ENCODE data around the gene OPN3. TPM values are rescaled to one million over a fixed set of nuclear protein-coding genes. Genes with fewer than 3 reads are reported as not detected.

Gene OPN3
- total RNA-seq, 1 experiment from 2014 or later, result 10.0 TPM

- no CpG with 5 or more reads among the region's 8 CpGs for WGBS (ENCODE audit: extremely low coverage, insufficient read length, low lambda C conversion rate)
- Mint-ChIP-seq H3K27ac (peak overlapping the region in 1 of 3 experiments; percentile 15; a peak in 3 of 7 replicates), H3K4me1 (0 out of 4 replicates have a peak, but pooled peaks cover 0 to 2% of the 10 kb centered on the region in 2 experiments), H3K4me3 (no peak overlapping the region), H3K27me3 (ENCODE audit: low read depth) (no peaks in the 10 kb centered on the region), H3K9me3 (no peaks in the 10 kb centered on the region), H3K36me3 (ENCODE audit: insufficient read depth in 1 of 3, low read depth in 3 of 3) (no peaks in the 10 kb centered on the region; a peak in 1 of 7 replicates)
- Histone ChIP-seq H3T11ph (ENCODE audit: low read length) (no peak overlapping the region), H3K4me1 (ENCODE audit: insufficient read depth, low read length) (no peaks in the 10 kb centered on the region), H3K4me2 (ENCODE audit: insufficient read depth, insufficient read length, low read length) (no peak overlapping the region), H3K9ac (ENCODE audit: extremely low read depth, insufficient read length, low read length) (no peak overlapping the region), H4K20me1 (ENCODE audit: control insufficient read depth, insufficient read depth, insufficient read length) (no peaks in the 10 kb centered on the region), H4K91ac (ENCODE audit: insufficient read length, low read depth, low read length) (no peak overlapping the region), H2AFZ (ENCODE audit: low read length) (no peak overlapping the region), H3K9me3 (ENCODE audit: control insufficient read depth, low read depth, low read length) (no peaks in the 10 kb centered on the region), H2BK20ac (ENCODE audit: low read depth, low read length, poor library complexity, severe bottlenecking) (no peak overlapping the region), H3K14ac (ENCODE audit: insufficient read depth, low read length) (no peak overlapping the region), H3K27me3 (ENCODE audit: insufficient read depth, low read length) (no peaks in the 10 kb centered on the region), H4K8ac (replicated peaks; ENCODE audit: insufficient read length, low read depth, low read length) (no peak overlapping the region), H3K79me2 (ENCODE audit: insufficient read depth, low read length) (no peaks in the 10 kb centered on the region), H3K27ac (ENCODE audit: insufficient read length, low read depth, low read length) (no peak overlapping the region), H3K79me1 (ENCODE audit: insufficient read depth, low read depth, low read length, poor library complexity, severe bottlenecking) (no peaks in the 10 kb centered on the region), H2BK15ac (ENCODE audit: low read depth, low read length) (no peak overlapping the region), H2AK5ac (ENCODE audit: insufficient read length, low read length) (no peak overlapping the region), H3K18ac (ENCODE audit: insufficient read length, low read depth, low read length) (no peak overlapping the region), H3K56ac (ENCODE audit: insufficient read length, low read depth, low read length) (no peak overlapping the region), H2BK120ac (ENCODE audit: low read depth, low read length, poor library complexity, severe bottlenecking) (no peak overlapping the region), H2BK5ac (ENCODE audit: insufficient read length, low read length) (no peak overlapping the region), H2BK12ac (ENCODE audit: insufficient read length, low read depth, low read length) (no peak overlapping the region), H3K23ac (ENCODE audit: insufficient read length, low read depth, low read length) (no peak overlapping the region), H3K23me2 (ENCODE audit: insufficient read length, low read depth, low read length, poor library complexity, severe bottlenecking) (no peaks in the 10 kb centered on the region), H4K5ac (ENCODE audit: insufficient read length, low read depth, low read length) (no peak overlapping the region), H3K4ac (ENCODE audit: low read depth, low read length) (no peak overlapping the region)
- no peak for TF ChIP-seq CTCF (conservative IDR thresholded peaks at IDR 0.05)
- DNase-seq, result no peak
Observed at GRCh38 chr1:241615043-241615974, 24.9 kb downstream of the OPN3 start.

All from H9 (cell line).